HG02884 (cell line): ENCODE measurements around the gene SSBP2.

Experiments used
- ATAC-seq: cut with Tn5 transposase; IDR thresholded peaks from one replicate; pipeline ENCODE4 v1.9.1; 2021; ENCODE audit warnings: mild to moderate bottlenecking, moderate library complexity; ENCODE audit not compliant: unreplicated experiment

The SSBP2 gene

GRCh38 chr5:81767938-81768337 lies 17.0 kb upstream of the SSBP2 start:
- ATAC-seq: no peak

GRCh38 chr5:81767097-81767496 lies 16.2 kb upstream of the SSBP2 start:
- no peak for ATAC-seq

- ATAC-seq: no peak
Measured at GRCh38 chr5:81766611-81767010, 15.7 kb upstream of the SSBP2 start.

- no peak for ATAC-seq
Measured at GRCh38 chr5:81763294-81763928, 12.5 kb upstream of the SSBP2 start.

GRCh38 chr5:81762853-81763252 lies 12.0 kb upstream of the SSBP2 start:
- ATAC-seq: no peak

GRCh38 chr5:81762401-81762800 lies 11.5 kb upstream of the SSBP2 start:
- no peak for ATAC-seq

GRCh38 chr5:81761970-81762369 lies 11.1 kb upstream of the SSBP2 start:
- ATAC-seq: no peak

- ATAC-seq: no peak
Measured at GRCh38 chr5:81761270-81761669, 10.4 kb upstream of the SSBP2 start.

- ATAC-seq: no peak
Measured at GRCh38 chr5:81760521-81760920, 9.6 kb upstream of the SSBP2 start.

GRCh38 chr5:81759632-81760005 lies 8.7 kb upstream of the SSBP2 start:
- ATAC-seq: no peak

GRCh38 chr5:81757404-81757803 lies 6.5 kb upstream of the SSBP2 start:
- no peak for ATAC-seq

- ATAC-seq: no peak
Measured at GRCh38 chr5:81756016-81756415, 5.1 kb upstream of the SSBP2 start.

- no peak for ATAC-seq
Measured at GRCh38 chr5:81755320-81755719, 4.4 kb upstream of the SSBP2 start.

- no peak for ATAC-seq
Measured at GRCh38 chr5:81754621-81755020, 3.7 kb upstream of the SSBP2 start.

- ATAC-seq: no peak
Measured at GRCh38 chr5:81753429-81753828, 2.5 kb upstream of the SSBP2 start.

GRCh38 chr5:81752644-81752963 lies 1.7 kb upstream of the SSBP2 start:
- ATAC-seq: no peak

- ATAC-seq: no peak
Measured at GRCh38 chr5:81751836-81752643, 1.1 kb upstream of the SSBP2 start.

- ATAC-seq: no peak
Measured at GRCh38 chr5:81750308-81751008, 439 bp downstream of the SSBP2 start.

GRCh38 chr5:81749561-81750307 lies 1.2 kb downstream of the SSBP2 start:
- peak; percentile 55 for ATAC-seq

GRCh38 chr5:81749192-81749560 lies 1.7 kb downstream of the SSBP2 start:
- ATAC-seq: no peak

- ATAC-seq: no peak
Measured at GRCh38 chr5:81748556-81748955, 2.3 kb downstream of the SSBP2 start.

GRCh38 chr5:81747030-81747429 lies 3.9 kb downstream of the SSBP2 start:
- no peak for ATAC-seq
